HEK293 (cell line): Measurements from ENCODE around the gene ORMDL2.
A peak's percentile ranks its signal among the peaks of the same experiment; 100 is the strongest.

ENCODE experiments used
- EGR2 ChIP-seq: fragments of 450-650 bp; formaldehyde crosslinking; IDR thresholded peaks from 2 replicates; pipeline ENCODE4 v1.5.1; 2016; ENCODE audit warnings: low read depth, missing biosample characterization, missing genetic modification characterization
- KLF9 ChIP-seq: fragments of 450-650 bp; formaldehyde crosslinking; IDR thresholded peaks from 2 replicates; pipeline ENCODE4 v1.5.1; 2016; ENCODE audit warnings: missing biosample characterization, missing genetic modification characterization, low read depth
- MEIS1 ChIP-seq: sonication (generic); formaldehyde crosslinking; IDR thresholded peaks from 2 replicates; pipeline ENCODE4 v1.8.1; 2022; ENCODE audit warnings: missing genetic modification reagents, mild to moderate bottlenecking, borderline replicate concordance
- REPIN1 ChIP-seq: fragments of 450-650 bp; formaldehyde crosslinking; IDR thresholded peaks from 2 replicates; pipeline ENCODE4 v1.5.1; 2017; ENCODE audit warnings: missing biosample characterization, missing genetic modification characterization, low read depth
- WT1 ChIP-seq: fragments of 450-650 bp; formaldehyde crosslinking; IDR thresholded peaks from 2 replicates; pipeline ENCODE4 v1.5.1; 2016; ENCODE audit warnings: missing biosample characterization, missing genetic modification characterization
- ZBTB20 ChIP-seq: fragments of 450-650 bp; formaldehyde crosslinking; IDR thresholded peaks from 2 replicates; pipeline ENCODE4 v1.5.1; 2016; ENCODE audit warnings: missing biosample characterization, missing genetic modification characterization
- ZBTB7A ChIP-seq: fragments of 450-650 bp; formaldehyde crosslinking; IDR thresholded peaks from 2 replicates; pipeline ENCODE4 v1.5.1; 2016; ENCODE audit warnings: low read depth, missing biosample characterization, missing genetic modification characterization
- ZBTB8A ChIP-seq: fragments of 450-650 bp; formaldehyde crosslinking; IDR thresholded peaks from 2 replicates; pipeline ENCODE4 v1.5.1; 2016; ENCODE audit warnings: missing biosample characterization, missing genetic modification characterization
- ZFP69B ChIP-seq: fragments of 450-650 bp; formaldehyde crosslinking; IDR thresholded peaks from 2 replicates; pipeline ENCODE4 v1.5.1; 2016; ENCODE audit warnings: missing biosample characterization, missing genetic modification characterization
- ZNF112 ChIP-seq: fragments of 450-650 bp; formaldehyde crosslinking; IDR thresholded peaks from 2 replicates; pipeline ENCODE4 v1.5.0; 2017; ENCODE audit warnings: missing biosample characterization, missing genetic modification characterization
- ZNF133 ChIP-seq: fragments of 450-650 bp; formaldehyde crosslinking; IDR thresholded peaks from 2 replicates; pipeline ENCODE4 v1.5.1; 2016; ENCODE audit warnings: missing biosample characterization, missing genetic modification characterization
- ZNF19 ChIP-seq: fragments of 450-650 bp; formaldehyde crosslinking; IDR thresholded peaks from 2 replicates; pipeline ENCODE4; 2016; ENCODE audit warnings: missing biosample characterization, missing genetic modification characterization, low read depth
- ZNF202 ChIP-seq: fragments of 450-650 bp; formaldehyde crosslinking; IDR thresholded peaks from 2 replicates; pipeline ENCODE4 v1.5.1; 2016; ENCODE audit warnings: missing biosample characterization, missing genetic modification characterization, borderline replicate concordance
- ZNF223 ChIP-seq: fragments of 450-650 bp; formaldehyde crosslinking; IDR thresholded peaks from 2 replicates; pipeline ENCODE4 v1.5.1; 2016; ENCODE audit warnings: missing biosample characterization, missing genetic modification characterization
- ZNF23 ChIP-seq: fragments of 450-650 bp; formaldehyde crosslinking; IDR thresholded peaks from 2 replicates; pipeline ENCODE4 v1.5.1; 2016; ENCODE audit warnings: missing biosample characterization, missing genetic modification characterization, borderline replicate concordance
- ZNF274 ChIP-seq, 2 experiments: fragments of 200-500 bp in 1 of 2; fragments of 450-650 bp in 1 of 2; sonication (Bioruptor generic) in 1 of 2; formaldehyde crosslinking in 1 of 2; IDR thresholded peaks; 2 replicates each; pipeline versions ENCODE4 v1.5.1 to v1.6.1; 2014 to 2016; ENCODE audit warnings: borderline replicate concordance in 1 of 2, inconsistent platforms in 1 of 2, low read length in 1 of 2, missing biosample characterization in 1 of 2, missing genetic modification characterization in 1 of 2
- ZNF335 ChIP-seq: fragments of 450-650 bp; formaldehyde crosslinking; conservative IDR thresholded peaks from 2 replicates; pipeline ENCODE4 v1.5.1; 2016; ENCODE audit warnings: missing biosample characterization, missing genetic modification characterization
- ZNF341 ChIP-seq: fragments of 450-650 bp; formaldehyde crosslinking; IDR thresholded peaks from 2 replicates; pipeline ENCODE4; 2016; ENCODE audit warnings: low read depth, missing biosample characterization, missing genetic modification characterization
- ZNF416 ChIP-seq: fragments of 450-650 bp; formaldehyde crosslinking; IDR thresholded peaks from 2 replicates; pipeline ENCODE4 v1.5.1; 2016; ENCODE audit warnings: missing biosample characterization, missing genetic modification characterization
- ZNF544 ChIP-seq: fragments of 450-650 bp; formaldehyde crosslinking; IDR thresholded peaks from 2 replicates; pipeline ENCODE4 v1.5.0; 2017; ENCODE audit warnings: missing biosample characterization, missing genetic modification characterization
- ZNF560 ChIP-seq: fragments of 450-650 bp; formaldehyde crosslinking; IDR thresholded peaks from 2 replicates; pipeline ENCODE4 v1.5.1; 2017; ENCODE audit warnings: missing biosample characterization, missing genetic modification characterization, borderline replicate concordance
- ZNF561 ChIP-seq: fragments of 450-650 bp; IDR thresholded peaks from 2 replicates; pipeline ENCODE4 v1.5.1; 2018; ENCODE audit warnings: missing biosample characterization, missing genetic modification characterization, borderline replicate concordance
- ZNF600 ChIP-seq: fragments of 450-650 bp; formaldehyde crosslinking; IDR thresholded peaks from 2 replicates; pipeline ENCODE4 v1.5.1; 2016; ENCODE audit warnings: missing biosample characterization, missing genetic modification characterization
- ZNF626 ChIP-seq: fragments of 450-650 bp; sonication (Bioruptor Pico); formaldehyde crosslinking; IDR thresholded peaks from 2 replicates; pipeline ENCODE4 v1.5.1; 2018; ENCODE audit warnings: missing biosample characterization, missing genetic modification characterization, inconsistent platforms
- ZNF76 ChIP-seq: fragments of 450-650 bp; formaldehyde crosslinking; IDR thresholded peaks from 2 replicates; pipeline ENCODE4; 2016; ENCODE audit warnings: low read depth, missing biosample characterization, missing genetic modification characterization, borderline replicate concordance
- TF ChIP-seq, protein P1 (sequence below): fragments of 450-650 bp; formaldehyde crosslinking; IDR thresholded peaks from 2 replicates; pipeline ENCODE4 v1.5.1; 2016; ENCODE audit warnings: missing biosample characterization, missing genetic modification characterization
- TF ChIP-seq, protein P2 (sequence below): fragments of 450-650 bp; formaldehyde crosslinking; IDR thresholded peaks from 2 replicates; pipeline ENCODE4 v1.5.1; 2016; ENCODE audit warnings: missing biosample characterization, missing genetic modification characterization
- TF ChIP-seq, protein P3 (sequence below): fragments of 450-650 bp; formaldehyde crosslinking; IDR thresholded peaks from 2 replicates; pipeline ENCODE4 v1.5.1; 2017; ENCODE audit warnings: missing biosample characterization, mild to moderate bottlenecking, missing genetic modification characterization, moderate library complexity
- TF ChIP-seq, protein P4 (sequence below): fragments of 450-650 bp; formaldehyde crosslinking; IDR thresholded peaks from 2 replicates; pipeline ENCODE4 v1.5.1; 2016; ENCODE audit warnings: missing biosample characterization, missing genetic modification characterization
- TF ChIP-seq, protein P5 (sequence below): fragments of 450-650 bp; formaldehyde crosslinking; optimal IDR thresholded peaks from 2 replicates; pipeline ENCODE3; 2016; ENCODE audit warnings: missing biosample characterization, mild to moderate bottlenecking, missing genetic modification characterization
- TF ChIP-seq, protein P6 (sequence below): sonication (generic); formaldehyde crosslinking; IDR thresholded peaks from 2 replicates; pipeline ENCODE4 v1.8.1; 2022; ENCODE audit warnings: mild to moderate bottlenecking, moderate library complexity, missing genetic modification reagents

ORMDL2 gene

DNA sequence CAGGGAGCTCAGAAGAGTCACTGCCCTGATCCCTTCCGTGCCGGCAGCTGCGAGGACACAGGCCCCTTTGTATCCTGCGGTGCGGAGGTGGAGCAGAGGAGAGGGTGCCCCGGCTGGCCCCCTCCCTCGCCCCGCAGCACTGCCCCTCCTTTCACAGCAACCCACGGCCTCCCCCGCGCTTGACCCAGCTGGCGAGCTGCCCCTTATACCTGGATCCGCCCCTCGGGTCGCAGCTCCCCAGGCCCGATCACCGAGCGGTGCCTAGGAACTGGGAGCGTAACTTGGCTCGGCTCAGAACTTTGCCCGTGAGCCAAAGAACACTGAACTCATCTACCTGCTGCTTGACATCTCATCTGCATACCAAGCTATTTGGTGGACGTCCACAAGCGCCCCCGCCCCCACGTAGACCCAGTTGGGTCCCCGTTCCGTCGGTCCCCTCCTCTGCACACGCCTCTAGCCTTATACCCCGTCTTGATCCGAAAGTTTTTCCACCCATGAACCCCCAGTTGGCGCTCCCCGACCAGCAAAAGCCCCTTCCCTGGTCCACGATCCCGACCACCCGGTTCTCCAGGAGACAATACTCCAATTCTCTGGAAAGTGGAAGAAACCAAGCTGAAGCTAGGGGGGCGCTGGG lies 12.2 kb downstream of the ORMDL2 start (continued):
- TF ChIP-seq, protein P1, sequence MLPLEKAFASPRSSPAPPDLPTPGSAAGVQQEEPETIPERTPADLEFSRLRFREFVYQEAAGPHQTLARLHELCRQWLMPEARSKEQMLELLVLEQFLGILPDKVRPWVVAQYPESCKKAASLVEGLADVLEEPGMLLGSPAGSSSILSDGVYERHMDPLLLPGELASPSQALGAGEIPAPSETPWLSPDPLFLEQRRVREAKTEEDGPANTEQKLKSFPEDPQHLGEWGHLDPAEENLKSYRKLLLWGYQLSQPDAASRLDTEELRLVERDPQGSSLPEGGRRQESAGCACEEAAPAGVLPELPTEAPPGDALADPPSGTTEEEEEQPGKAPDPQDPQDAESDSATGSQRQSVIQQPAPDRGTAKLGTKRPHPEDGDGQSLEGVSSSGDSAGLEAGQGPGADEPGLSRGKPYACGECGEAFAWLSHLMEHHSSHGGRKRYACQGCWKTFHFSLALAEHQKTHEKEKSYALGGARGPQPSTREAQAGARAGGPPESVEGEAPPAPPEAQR (tag by site-specific recombination) = no peak
- TF ChIP-seq ZNF544 (tag by site-specific recombination) = no peak
- no peak for TF ChIP-seq ZNF76 (tag by site-specific recombination)
- peak; percentile 19; the same call in 1 of the 2 replicates for TF ChIP-seq WT1 (tag by site-specific recombination)
- no peak for TF ChIP-seq ZNF112 (tag by site-specific recombination)
- no peak for TF ChIP-seq ZNF335 (tag by site-specific recombination)
- 0 out of 2 replicates have a peak, but pooled peaks have one; percentile 6 for TF ChIP-seq ZNF133
- no peak for TF ChIP-seq ZNF274 (IDR thresholded peaks at IDR 0.05; ENCODE audit: low read length)
- no peak for TF ChIP-seq ZNF274 (tag by site-specific recombination; IDR thresholded peaks at IDR 0.05; ENCODE audit: borderline replicate concordance)
- no peak for TF ChIP-seq ZNF223 (tag by site-specific recombination)
- TF ChIP-seq ZNF626 (tag by site-specific recombination) = no peak
- peak; percentile 93 for TF ChIP-seq EGR2 (tag by site-specific recombination)
- no peak for TF ChIP-seq ZNF23 (tag by site-specific recombination)
- TF ChIP-seq, protein P2, sequence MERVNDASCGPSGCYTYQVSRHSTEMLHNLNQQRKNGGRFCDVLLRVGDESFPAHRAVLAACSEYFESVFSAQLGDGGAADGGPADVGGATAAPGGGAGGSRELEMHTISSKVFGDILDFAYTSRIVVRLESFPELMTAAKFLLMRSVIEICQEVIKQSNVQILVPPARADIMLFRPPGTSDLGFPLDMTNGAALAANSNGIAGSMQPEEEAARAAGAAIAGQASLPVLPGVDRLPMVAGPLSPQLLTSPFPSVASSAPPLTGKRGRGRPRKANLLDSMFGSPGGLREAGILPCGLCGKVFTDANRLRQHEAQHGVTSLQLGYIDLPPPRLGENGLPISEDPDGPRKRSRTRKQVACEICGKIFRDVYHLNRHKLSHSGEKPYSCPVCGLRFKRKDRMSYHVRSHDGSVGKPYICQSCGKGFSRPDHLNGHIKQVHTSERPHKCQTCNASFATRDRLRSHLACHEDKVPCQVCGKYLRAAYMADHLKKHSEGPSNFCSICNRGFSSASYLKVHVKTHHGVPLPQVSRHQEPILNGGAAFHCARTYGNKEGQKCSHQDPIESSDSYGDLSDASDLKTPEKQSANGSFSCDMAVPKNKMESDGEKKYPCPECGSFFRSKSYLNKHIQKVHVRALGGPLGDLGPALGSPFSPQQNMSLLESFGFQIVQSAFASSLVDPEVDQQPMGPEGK = peak; percentile 63
- TF ChIP-seq ZNF19 = no peak
- TF ChIP-seq, protein P3, sequence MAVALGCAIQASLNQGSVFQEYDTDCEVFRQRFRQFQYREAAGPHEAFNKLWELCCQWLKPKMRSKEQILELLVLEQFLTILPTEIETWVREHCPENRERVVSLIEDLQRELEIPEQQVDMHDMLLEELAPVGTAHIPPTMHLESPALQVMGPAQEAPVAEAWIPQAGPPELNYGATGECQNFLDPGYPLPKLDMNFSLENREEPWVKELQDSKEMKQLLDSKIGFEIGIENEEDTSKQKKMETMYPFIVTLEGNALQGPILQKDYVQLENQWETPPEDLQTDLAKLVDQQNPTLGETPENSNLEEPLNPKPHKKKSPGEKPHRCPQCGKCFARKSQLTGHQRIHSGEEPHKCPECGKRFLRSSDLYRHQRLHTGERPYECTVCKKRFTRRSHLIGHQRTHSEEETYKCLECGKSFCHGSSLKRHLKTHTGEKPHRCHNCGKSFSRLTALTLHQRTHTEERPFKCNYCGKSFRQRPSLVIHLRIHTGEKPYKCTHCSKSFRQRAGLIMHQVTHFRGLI (tag by site-specific recombination) = no peak
- TF ChIP-seq ZBTB20 (tag by site-specific recombination) = peak; percentile 12; the same call in 1 of the 2 replicates
- no peak for TF ChIP-seq MEIS1 (CRISPR knock-in tag)
- no peak for TF ChIP-seq REPIN1 (tag by site-specific recombination)
- no peak for TF ChIP-seq ZNF341 (tag by site-specific recombination)
- TF ChIP-seq, protein P4, sequence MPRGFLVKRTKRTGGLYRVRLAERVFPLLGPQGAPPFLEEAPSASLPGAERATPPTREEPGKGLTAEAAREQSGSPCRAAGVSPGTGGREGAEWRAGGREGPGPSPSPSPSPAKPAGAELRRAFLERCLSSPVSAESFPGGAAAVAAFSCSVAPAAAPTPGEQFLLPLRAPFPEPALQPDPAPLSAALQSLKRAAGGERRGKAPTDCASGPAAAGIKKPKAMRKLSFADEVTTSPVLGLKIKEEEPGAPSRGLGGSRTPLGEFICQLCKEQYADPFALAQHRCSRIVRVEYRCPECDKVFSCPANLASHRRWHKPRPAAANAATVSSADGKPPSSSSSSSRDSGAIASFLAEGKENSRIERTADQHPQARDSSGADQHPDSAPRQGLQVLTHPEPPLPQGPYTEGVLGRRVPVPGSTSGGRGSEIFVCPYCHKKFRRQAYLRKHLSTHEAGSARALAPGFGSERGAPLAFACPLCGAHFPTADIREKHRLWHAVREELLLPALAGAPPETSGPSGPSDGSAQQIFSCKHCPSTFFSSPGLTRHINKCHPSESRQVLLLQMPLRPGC (tag by site-specific recombination) = no peak
- TF ChIP-seq ZNF416 = no peak
- no peak for TF ChIP-seq ZNF202
- peak; percentile 21 for TF ChIP-seq ZNF600 (tag by site-specific recombination)
- peak; percentile 25; the same call in 1 of the 2 replicates for TF ChIP-seq KLF9 (tag by site-specific recombination)
- TF ChIP-seq ZBTB8A (tag by site-specific recombination) = no peak
- TF ChIP-seq, protein P5, sequence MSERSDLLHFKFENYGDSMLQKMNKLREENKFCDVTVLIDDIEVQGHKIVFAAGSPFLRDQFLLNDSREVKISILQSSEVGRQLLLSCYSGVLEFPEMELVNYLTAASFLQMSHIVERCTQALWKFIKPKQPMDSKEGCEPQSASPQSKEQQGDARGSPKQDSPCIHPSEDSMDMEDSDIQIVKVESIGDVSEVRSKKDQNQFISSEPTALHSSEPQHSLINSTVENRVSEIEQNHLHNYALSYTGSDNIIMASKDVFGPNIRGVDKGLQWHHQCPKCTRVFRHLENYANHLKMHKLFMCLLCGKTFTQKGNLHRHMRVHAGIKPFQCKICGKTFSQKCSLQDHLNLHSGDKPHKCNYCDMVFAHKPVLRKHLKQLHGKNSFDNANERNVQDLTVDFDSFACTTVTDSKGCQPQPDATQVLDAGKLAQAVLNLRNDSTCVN (tag by site-specific recombination) = peak; percentile 35
- no peak for TF ChIP-seq ZNF561 (tag by site-specific recombination)
- TF ChIP-seq, protein P6, sequence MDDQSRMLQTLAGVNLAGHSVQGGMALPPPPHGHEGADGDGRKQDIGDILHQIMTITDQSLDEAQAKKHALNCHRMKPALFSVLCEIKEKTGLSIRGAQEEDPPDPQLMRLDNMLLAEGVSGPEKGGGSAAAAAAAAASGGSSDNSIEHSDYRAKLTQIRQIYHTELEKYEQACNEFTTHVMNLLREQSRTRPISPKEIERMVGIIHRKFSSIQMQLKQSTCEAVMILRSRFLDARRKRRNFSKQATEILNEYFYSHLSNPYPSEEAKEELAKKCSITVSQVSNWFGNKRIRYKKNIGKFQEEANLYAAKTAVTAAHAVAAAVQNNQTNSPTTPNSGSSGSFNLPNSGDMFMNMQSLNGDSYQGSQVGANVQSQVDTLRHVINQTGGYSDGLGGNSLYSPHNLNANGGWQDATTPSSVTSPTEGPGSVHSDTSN (CRISPR knock-in tag) = no peak
- TF ChIP-seq ZFP69B = peak; percentile 12; the same call in 1 of the 2 replicates
- no peak for TF ChIP-seq ZBTB7A
- no peak for TF ChIP-seq ZNF560 (tag by site-specific recombination)
